NCI-H1417 treated with DMSO at 0.1 percent for 48 hours (cell line): ENCODE measurements around the gene HIF3A.
A peak's percentile ranks its signal among the peaks of the same experiment; 100 is the strongest.

Experiments used
- DNase-seq: peaks from one replicate; lab custom pipeline; 2025; lab: John Stamatoyannopoulos, UW

The HIF3A gene

GRCh38 chr19:46330319-46330918 is 33.6 kb downstream of the HIF3A start:
- DNase-seq = no peak

DNA sequence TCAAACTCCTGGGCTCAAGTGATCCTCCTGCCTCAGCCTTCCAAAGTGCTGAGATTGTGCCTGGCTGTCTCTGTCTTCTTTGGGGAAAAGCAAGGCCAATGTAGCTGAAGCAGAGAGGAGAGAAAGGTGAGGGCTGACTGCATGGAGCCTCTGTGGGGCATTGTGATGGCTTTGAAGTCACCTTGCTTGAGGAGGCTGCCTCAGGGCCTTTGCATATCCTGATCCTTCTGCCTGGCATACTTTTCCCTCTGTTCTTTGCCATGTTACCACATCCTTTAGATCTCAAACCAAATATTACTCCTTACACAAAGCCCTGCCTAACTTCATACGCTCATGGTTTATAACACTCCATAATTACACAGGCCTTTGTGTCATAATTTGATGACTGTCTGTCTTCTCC is 40.6 kb downstream of the HIF3A start:
- no peak for DNase-seq

DNA sequence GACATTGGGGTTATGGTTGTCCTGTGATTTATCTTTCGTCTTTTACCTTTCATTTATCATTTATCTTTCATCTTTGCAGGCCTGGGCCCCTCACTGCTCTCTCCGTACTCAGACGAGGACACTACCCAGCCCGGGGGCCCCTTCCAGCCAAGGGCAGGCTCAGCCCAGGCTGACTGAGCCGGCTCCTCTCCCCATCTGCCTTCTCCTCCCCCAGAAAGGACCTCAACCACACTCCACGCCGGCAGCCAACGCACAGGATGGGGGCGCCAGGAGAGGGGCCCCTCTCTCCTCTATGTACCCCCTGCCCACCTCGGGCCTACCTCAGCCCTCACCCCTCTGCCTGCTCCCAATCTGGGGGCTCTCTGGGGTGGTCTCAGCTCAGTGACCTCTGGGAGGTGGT is 42.6 kb downstream of the HIF3A start:
- no peak for DNase-seq

- DNase-seq = no peak
Measured at GRCh38 chr19:46340051-46340659, 43.3 kb downstream of the HIF3A start.

GRCh38 chr19:46341937-46342336 is 45.1 kb downstream of the HIF3A start:
- no peak for DNase-seq

GRCh38 chr19:46344363-46344762 is 47.5 kb downstream of the HIF3A start:
- DNase-seq = no peak

GRCh38 chr19:46345157-46345556 is 48.3 kb downstream of the HIF3A start:
- DNase-seq = no peak

DNA sequence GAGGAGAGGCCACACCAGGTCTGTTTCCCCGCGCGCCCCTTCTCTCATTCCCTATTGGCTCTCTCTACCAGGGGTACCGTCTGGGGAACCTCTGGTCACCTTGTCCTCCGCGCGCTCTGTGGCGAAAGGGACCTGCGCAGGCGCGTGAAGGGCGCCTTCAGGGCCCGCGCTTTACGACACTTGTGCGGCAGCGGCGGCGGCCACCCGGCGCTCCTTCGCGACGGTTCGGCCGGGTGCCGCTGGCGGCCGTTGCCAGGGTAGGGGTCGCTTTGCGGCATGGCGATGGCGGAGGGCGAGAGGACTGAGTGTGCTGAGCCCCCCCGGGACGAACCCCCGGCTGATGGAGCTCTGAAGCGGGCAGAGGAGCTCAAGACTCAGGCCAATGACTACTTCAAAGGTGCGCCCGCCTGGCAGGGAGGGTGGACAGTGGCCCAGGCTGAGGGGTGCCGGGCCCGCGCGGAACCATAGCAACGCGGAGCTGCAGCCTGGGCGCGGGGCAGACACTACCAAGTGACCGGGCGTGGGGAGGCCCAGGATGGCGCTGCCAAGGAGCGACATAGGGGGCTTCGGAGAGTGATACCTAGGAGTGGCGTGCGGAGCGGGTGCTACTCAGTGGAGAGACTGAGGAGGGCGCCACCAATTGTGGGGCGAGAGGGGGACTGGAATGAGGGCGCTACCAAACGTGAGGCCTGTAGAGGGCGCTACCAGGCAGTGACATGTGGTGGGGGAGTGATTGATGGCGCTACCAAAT is 50.2 kb downstream of the HIF3A start, which contains the start of gene PPP5C:
Gene PPP5C (plus strand): TSS at position 267 of the 751 bp plus-strand sequence. CDS start 10 bp downstream, at position 277.
- peak; percentile 57 for DNase-seq

DNA sequence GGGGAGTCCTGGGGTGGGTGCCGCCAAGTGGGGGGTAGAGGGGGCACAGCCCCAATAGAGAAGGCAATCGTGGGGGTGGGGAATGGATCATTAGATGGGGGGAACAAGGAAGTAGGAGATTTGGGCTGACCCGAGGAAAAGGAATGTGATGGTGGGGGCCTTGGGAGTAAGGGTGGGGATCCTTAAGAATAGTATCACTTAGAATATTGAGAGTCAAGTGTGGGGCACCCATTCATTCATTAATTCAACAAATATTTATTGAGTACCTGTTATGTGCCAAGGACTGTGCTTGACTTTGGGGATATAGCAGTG is 50.7 kb downstream of the HIF3A start:
- DNase-seq = no peak

GRCh38 chr19:46347985-46348384 is 51.1 kb downstream of the HIF3A start:
- DNase-seq = no peak

GRCh38 chr19:46349311-46349993 is 52.6 kb downstream of the HIF3A start:
- DNase-seq = no peak

- no peak for DNase-seq
Measured at GRCh38 chr19:46350029-46350757, 53.4 kb downstream of the HIF3A start.

DNA sequence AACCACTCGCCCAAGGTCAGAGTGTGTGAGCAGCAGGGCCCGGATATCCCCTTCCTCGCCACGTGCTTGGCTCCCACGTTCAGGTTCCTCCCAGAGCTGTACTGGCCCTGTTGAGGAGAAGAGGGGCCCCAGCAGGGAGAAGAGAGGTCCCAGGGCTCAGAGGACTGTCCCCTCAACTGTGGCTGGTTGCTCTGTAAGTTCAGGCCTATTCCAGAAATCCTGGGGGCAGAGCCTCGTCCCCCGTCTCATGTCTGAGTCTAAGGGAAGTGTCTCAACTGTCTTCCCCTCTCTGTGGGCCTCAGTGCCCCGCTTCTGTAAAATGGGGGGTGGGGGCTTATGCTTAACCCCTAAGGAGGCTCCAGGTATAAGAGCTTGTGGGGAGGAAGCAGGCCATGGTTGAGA is 53.9 kb downstream of the HIF3A start:
- no peak for DNase-seq

GRCh38 chr19:46351241-46352041 is 54.6 kb downstream of the HIF3A start:
- DNase-seq = no peak

GRCh38 chr19:46353730-46354528 is 57.1 kb downstream of the HIF3A start:
- DNase-seq = no peak

- DNase-seq = no peak
Measured at GRCh38 chr19:46355234-46356148, 58.6 kb downstream of the HIF3A start.

DNA sequence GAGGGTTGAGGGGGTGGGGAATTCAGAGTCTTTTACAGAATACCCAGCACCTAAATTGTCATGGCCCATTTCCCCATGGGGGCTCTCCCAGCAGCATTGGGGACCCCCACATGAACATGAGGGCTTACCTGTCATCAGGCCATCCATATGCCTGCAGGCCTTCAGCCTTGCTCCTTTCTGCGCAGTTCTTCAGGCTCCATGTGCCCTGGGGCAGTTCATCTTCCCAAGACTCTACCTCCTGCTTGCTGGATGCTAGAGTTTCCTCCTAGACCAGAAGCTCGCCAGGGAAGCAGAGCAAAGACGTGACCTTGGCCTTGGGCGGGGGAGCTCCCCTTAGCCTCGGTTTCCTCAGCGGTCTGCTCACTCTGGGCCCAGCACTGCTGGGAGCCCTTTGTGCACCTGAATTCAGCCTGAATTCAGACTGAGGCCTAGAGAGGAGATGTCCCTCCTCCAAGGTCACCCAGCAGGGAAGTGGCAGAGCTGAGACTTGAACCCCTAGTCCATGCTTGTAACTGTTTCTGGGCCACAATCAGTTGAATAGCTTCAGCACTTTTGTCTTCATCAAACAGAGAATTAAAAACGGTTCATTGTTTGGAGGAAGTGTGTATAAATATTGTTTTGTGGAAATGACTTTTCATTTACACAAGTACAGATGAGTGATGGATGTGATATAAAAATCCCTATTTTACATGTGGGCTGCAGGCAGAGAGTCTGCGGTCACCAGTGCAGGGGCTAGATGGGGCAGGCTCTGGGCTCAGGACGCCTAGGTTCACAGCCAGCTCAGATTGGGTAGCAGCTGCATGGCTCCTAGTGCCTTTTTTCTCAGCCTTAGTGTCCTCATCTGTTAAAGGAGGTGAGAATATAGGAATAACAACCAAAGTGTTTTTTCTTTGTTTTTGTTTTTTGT is 59.6 kb downstream of the HIF3A start:
- no peak for DNase-seq

- DNase-seq = no peak
Measured at GRCh38 chr19:46357846-46358583, 61.2 kb downstream of the HIF3A start.
